Esophagus muscularis mucosa (tissue), 4 donors: Measurements from ENCODE around the gene NLRC3.

Experiments used
- EP300 ChIP-seq: sonication (generic); formaldehyde crosslinking; IDR thresholded peaks from one replicate; pipeline ENCODE4 v1.6.1; 2017; ENCODE audit warnings: antibody characterized with exemption
- POLR2A ChIP-seq: fragments of 450-650 bp; IDR thresholded peaks from one replicate; pipeline ENCODE4 v1.6.1; 2017; ENCODE audit warnings: antibody characterized with exemption, moderate library complexity, mild to moderate bottlenecking, low read depth
- POLR2AphosphoS5 ChIP-seq, 2 donors: sonication (generic); formaldehyde crosslinking; IDR thresholded peaks; one replicate each; pipeline ENCODE4 v1.6.1; 2017; ENCODE audit warnings: antibody characterized with exemption in 2 of 2
- TF ChIP-seq, protein P1 (sequence below), 3 experiments: fragments of 200-600 bp in 2 of 3; fragments of 450-650 bp in 1 of 3; sonication (generic) in 2 of 3; IDR thresholded peaks; one replicate each; pipeline ENCODE4 v1.5.1; 2017 to 2019; ENCODE audit warnings: antibody characterized with exemption in 3 of 3, mild to moderate bottlenecking in 2 of 3, moderate library complexity in 1 of 3

DNA sequence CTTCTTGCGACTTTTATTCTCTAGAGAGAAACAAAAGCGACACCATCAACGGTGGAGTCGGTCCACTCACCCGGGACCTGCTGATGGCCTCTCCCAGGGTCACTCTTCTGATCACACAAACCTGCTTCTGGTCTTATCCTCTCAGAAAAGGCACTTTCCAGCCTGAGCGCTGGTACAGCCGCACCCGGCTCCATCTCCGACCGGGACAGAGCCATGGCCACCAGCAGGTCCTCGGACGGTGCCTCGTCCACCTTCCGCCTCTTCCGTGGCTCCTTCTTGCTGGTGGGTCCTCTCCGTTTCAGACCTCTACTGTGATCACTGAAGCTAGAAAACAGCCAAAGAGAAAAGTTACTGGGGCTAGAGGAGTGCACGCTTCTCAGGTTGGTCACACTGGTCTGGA, 20.5 kb upstream of the NLRC3 start:
- TF ChIP-seq EP300 (no peak), POLR2A (no peak), POLR2AphosphoS5 (IDR thresholded peaks at IDR 0.05) (no peak)
- TF ChIP-seq, protein P1, sequence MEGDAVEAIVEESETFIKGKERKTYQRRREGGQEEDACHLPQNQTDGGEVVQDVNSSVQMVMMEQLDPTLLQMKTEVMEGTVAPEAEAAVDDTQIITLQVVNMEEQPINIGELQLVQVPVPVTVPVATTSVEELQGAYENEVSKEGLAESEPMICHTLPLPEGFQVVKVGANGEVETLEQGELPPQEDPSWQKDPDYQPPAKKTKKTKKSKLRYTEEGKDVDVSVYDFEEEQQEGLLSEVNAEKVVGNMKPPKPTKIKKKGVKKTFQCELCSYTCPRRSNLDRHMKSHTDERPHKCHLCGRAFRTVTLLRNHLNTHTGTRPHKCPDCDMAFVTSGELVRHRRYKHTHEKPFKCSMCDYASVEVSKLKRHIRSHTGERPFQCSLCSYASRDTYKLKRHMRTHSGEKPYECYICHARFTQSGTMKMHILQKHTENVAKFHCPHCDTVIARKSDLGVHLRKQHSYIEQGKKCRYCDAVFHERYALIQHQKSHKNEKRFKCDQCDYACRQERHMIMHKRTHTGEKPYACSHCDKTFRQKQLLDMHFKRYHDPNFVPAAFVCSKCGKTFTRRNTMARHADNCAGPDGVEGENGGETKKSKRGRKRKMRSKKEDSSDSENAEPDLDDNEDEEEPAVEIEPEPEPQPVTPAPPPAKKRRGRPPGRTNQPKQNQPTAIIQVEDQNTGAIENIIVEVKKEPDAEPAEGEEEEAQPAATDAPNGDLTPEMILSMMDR (IDR thresholded peaks at IDR 0.05) = no peak
